22Rv1 (cell line): ENCODE results near the gene APBA2.

Experiments
- CTCF ChIP-seq: fragments of 450-650 bp; IDR thresholded peaks from 2 replicates; pipeline ENCODE4 v1.5.1; 2017; ENCODE audit warnings: mild to moderate bottlenecking
- ZFX ChIP-seq: fragments of 450-650 bp; IDR thresholded peaks from 2 replicates; pipeline ENCODE4 v1.6.1; 2017; ENCODE audit warnings: antibody characterized with exemption, borderline replicate concordance

- TF ChIP-seq ZFX (no peak), CTCF (no peak)
Measured at GRCh38 chr15:29083858-29084257, 198.1 kb downstream of the APBA2 start.
